CD4-positive, CD25-positive, alpha-beta regulatory T cell (primary cell): ENCODE measurements around the gene MYO1E. TPM values are rescaled to one million over a fixed set of nuclear protein-coding genes. Genes with fewer than 3 reads are reported as not detected.

ENCODE experiments used
- ATAC-seq, 2 donors: fragments of 150-1000 bp; cut with Tn5 transposase; one replicate each; pipeline ENCODE4 v1.10.0; 2021; ENCODE audit warnings: low read depth in 2 of 2, moderate number of reproducible peaks in 2 of 2, moderate library complexity in 1 of 2
- DNase-seq, 3 donors: peaks; one replicate each; pipeline versions ENCODE4 v3.0.0 to v3.0.0-alpha.2; 2012 to 2022; ENCODE audit warnings: mixed read lengths in 1 of 3
- H3K27ac ChIP-seq: one replicate; pipeline ENCODE4 v1.7.0; 2013; ENCODE audit warnings: mild to moderate bottlenecking, low read length; ENCODE audit not compliant: insufficient read depth, poor library complexity, severe bottlenecking
- H3K27me3 ChIP-seq: one replicate; pipeline ENCODE4 v1.7.0; 2013; ENCODE audit warnings: low read length; ENCODE audit not compliant: control insufficient read depth, insufficient read depth
- H3K36me3 ChIP-seq: one replicate; pipeline ENCODE4 v1.7.0; 2013; ENCODE audit warnings: mild to moderate bottlenecking, low read length, moderate library complexity; ENCODE audit not compliant: control insufficient read depth, insufficient read depth
- H3K4me1 ChIP-seq: 2 replicates; pipeline ENCODE4 v1.7.0; 2013; ENCODE audit warnings: mild to moderate bottlenecking, low read length; ENCODE audit not compliant: insufficient read depth, control insufficient read depth, poor library complexity, severe bottlenecking
- H3K4me3 ChIP-seq: one replicate; pipeline ENCODE4 v1.7.0; 2013; ENCODE audit warnings: low read depth, mild to moderate bottlenecking, low read length, moderate library complexity
- H3K9me3 ChIP-seq, 2 experiments: 1 replicate in 1 of 2; 2 replicates in 1 of 2; pipeline ENCODE4 v1.7.0; 2013; ENCODE audit warnings: low read length in 2 of 2, mild to moderate bottlenecking in 1 of 2, moderate library complexity in 1 of 2; ENCODE audit not compliant: control insufficient read depth in 2 of 2
- H3K27ac Mint-ChIP-seq, 3 donors: one replicate each; pipeline ENCODE4 v1.8.0; 2020 to 2022; ENCODE audit warnings: mild to moderate bottlenecking in 3 of 3, mixed read lengths in 3 of 3, moderate library complexity in 2 of 3
- H3K27me3 Mint-ChIP-seq: one replicate; pipeline ENCODE4 v1.8.0; 2022; ENCODE audit warnings: mild to moderate bottlenecking, mixed read lengths
- H3K36me3 Mint-ChIP-seq: one replicate; pipeline ENCODE4 v1.8.0; 2020; ENCODE audit warnings: mixed read lengths
- H3K4me1 Mint-ChIP-seq, 4 donors: one replicate each; pipeline ENCODE4 v1.8.0; 2020 to 2022; ENCODE audit warnings: mixed read lengths in 4 of 4, mild to moderate bottlenecking in 1 of 4
- H3K4me3 Mint-ChIP-seq, 4 donors: one replicate each; pipeline ENCODE4 v1.8.0; 2020 to 2022; ENCODE audit warnings: mild to moderate bottlenecking in 4 of 4, mixed read lengths in 4 of 4, moderate library complexity in 3 of 4
- H3K9me3 Mint-ChIP-seq, 7 donors: one replicate each; pipeline ENCODE4 v1.8.0; 2020 to 2022; ENCODE audit warnings: mixed read lengths in 7 of 7, mild to moderate bottlenecking in 3 of 7, moderate library complexity in 2 of 7
- polyA plus RNA-seq, 4 donors: library from polyadenylated mRNA; unstranded; fragments of 300-500 nt; fragmentation: Illumina TruSeq; gene quantifications; one replicate each; pipeline ENCODE4 v1.2.3, GENCODE V29; 2021
- total RNA-seq: library from RNA; stranded (reverse); gene quantifications from one replicate; pipeline ENCODE4 v1.2.3, GENCODE V29; 2022

MYO1E gene
- total and polyA plus RNA-seq, 5 donors from 2014 or later: 0.14 to 1.6 (median 0.75) TPM

DNA sequence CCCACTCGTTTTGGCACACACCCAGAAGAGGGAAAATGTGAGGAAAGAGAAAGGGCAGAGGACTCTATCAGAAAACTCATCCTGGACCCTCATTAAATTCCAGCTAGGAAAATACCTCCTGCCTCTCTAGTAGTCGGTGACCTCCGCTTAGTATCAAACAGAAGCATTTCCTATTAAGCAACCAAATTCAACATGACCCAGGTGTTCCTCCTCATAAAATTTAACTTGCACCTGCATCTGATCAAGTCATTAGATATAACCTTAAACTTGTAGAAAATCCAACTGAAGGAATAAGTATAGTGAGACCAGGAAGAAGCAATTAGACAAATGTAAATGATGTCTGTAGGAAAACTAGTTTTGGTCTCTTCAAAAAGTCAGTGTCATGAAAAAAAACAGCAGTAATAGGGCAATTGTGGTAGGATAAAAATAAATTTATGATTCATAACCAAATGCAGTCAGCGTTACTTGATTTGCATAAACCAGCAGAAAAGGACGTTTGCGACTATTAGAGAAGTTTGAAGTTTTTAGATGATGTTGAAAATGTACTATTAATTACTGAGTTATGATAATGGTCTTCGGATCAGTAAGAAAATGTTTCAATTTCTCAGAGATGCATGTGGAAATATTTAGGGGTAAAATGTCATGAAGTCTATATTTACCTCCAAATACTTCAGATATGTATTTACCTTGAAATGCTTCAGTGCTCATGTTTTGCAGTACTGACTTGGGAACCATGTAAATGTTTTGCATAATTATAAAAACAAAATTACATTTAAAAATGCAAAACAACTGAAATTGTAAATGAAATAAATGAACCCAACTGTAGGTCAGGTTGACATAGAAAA lies 121.4 kb downstream of the MYO1E start:
- Mint-ChIP-seq H3K27me3 (no peaks in the 10 kb centered on the region), H3K9me3 (no peaks in the 10 kb centered on the region), H3K27ac (peak overlapping the region in 2 of 3 donors; percentile 3 to 84), H3K36me3 (no peaks in the 10 kb centered on the region), H3K4me1 (peaks cover 12 to 48% (median 30%) of the 10 kb centered on the region in 4 donors), H3K4me3 (peak overlapping the region in 3 of 4 donors; percentile 3 to 27 (median 16))
- H3K4me1 ChIP-seq: peaks cover 33% of the 10 kb centered on the region
- H3K27ac ChIP-seq: peak overlapping the region; percentile 15
- H3K36me3 ChIP-seq: no peaks in the 10 kb centered on the region
- no peaks in the 10 kb centered on the region for H3K27me3 ChIP-seq
- no peaks in the 10 kb centered on the region for H3K9me3 ChIP-seq
- H3K4me3 ChIP-seq: peak overlapping the region; percentile 15
- ATAC-seq: no peak
- peak in 1 of 3 donors; percentile 37 for DNase-seq

GRCh38 chr15:59250249-59250648 lies 122.4 kb downstream of the MYO1E start:
- no peak for ATAC-seq
- Mint-ChIP-seq H3K36me3 (no peaks in the 10 kb centered on the region), H3K4me3 (no peak overlapping the region), H3K4me1 (peaks cover 6 to 40% (median 23%) of the 10 kb centered on the region in 4 donors), H3K27me3 (no peaks in the 10 kb centered on the region), H3K27ac (no peak overlapping the region), H3K9me3 (no peaks in the 10 kb centered on the region)
- Histone ChIP-seq H3K4me1 (peaks cover 23% of the 10 kb centered on the region), H3K27ac (peak overlapping the region; percentile 15), H3K27me3 (no peaks in the 10 kb centered on the region), H3K4me3 (no peak overlapping the region), H3K36me3 (no peaks in the 10 kb centered on the region), H3K9me3 (no peaks in the 10 kb centered on the region)
- DNase-seq: no peak

GRCh38 chr15:59249816-59250215 lies 122.9 kb downstream of the MYO1E start:
- H3K9me3 ChIP-seq: no peaks in the 10 kb centered on the region
- H3K4me3 ChIP-seq: no peak overlapping the region
- DNase-seq: no peak
- no peaks in the 10 kb centered on the region for H3K36me3 Mint-ChIP-seq
- H3K36me3 ChIP-seq: no peaks in the 10 kb centered on the region
- H3K27me3 Mint-ChIP-seq: no peaks in the 10 kb centered on the region
- H3K27ac ChIP-seq: peak overlapping the region; percentile 33
- peaks cover 21% of the 10 kb centered on the region for H3K4me1 ChIP-seq
- H3K27me3 ChIP-seq: no peaks in the 10 kb centered on the region
- peak overlapping the region in 2 of 3 donors; percentile 26 to 29 for H3K27ac Mint-ChIP-seq
- peaks cover 6 to 40% (median 23%) of the 10 kb centered on the region in 4 donors for H3K4me1 Mint-ChIP-seq
- no peak overlapping the region for H3K4me3 Mint-ChIP-seq
- no peak for ATAC-seq
- H3K9me3 Mint-ChIP-seq: no peaks in the 10 kb centered on the region

GRCh38 chr15:59247364-59247763 lies 125.3 kb downstream of the MYO1E start:
- Mint-ChIP-seq H3K9me3 (peaks cover 0 to 1% (median 0%) of the 10 kb centered on the region in 7 donors), H3K4me3 (peak overlapping the region in 2 of 4 donors; percentile 5 to 10), H3K27me3 (no peaks in the 10 kb centered on the region), H3K27ac (peak overlapping the region in 2 of 3 donors; percentile 46 to 56), H3K36me3 (no peaks in the 10 kb centered on the region), H3K4me1 (peaks cover 6 to 40% (median 21%) of the 10 kb centered on the region in 4 donors)
- Histone ChIP-seq H3K4me3 (no peak overlapping the region), H3K36me3 (no peaks in the 10 kb centered on the region), H3K27me3 (no peaks in the 10 kb centered on the region), H3K4me1 (peaks cover 21% of the 10 kb centered on the region), H3K9me3 (no peaks in the 10 kb centered on the region), H3K27ac (no peak overlapping the region)
- ATAC-seq: peak; percentile 53 to 59
- DNase-seq: peak; percentile 13 to 82 (median 44)

GRCh38 chr15:59245559-59245958 lies 127.1 kb downstream of the MYO1E start:
- H3K27me3 ChIP-seq: no peaks in the 10 kb centered on the region
- no peaks in the 10 kb centered on the region for H3K9me3 ChIP-seq
- ATAC-seq: no peak
- no peak overlapping the region for H3K4me3 ChIP-seq
- no peak overlapping the region for H3K4me3 Mint-ChIP-seq
- H3K4me1 Mint-ChIP-seq: peaks cover 0 to 31% (median 13%) of the 10 kb centered on the region in 4 donors
- H3K9me3 Mint-ChIP-seq: peaks cover 0 to 1% (median 0%) of the 10 kb centered on the region in 7 donors
- DNase-seq: no peak
- H3K27ac ChIP-seq: no peak overlapping the region
- peaks cover 16% of the 10 kb centered on the region for H3K4me1 ChIP-seq
- H3K36me3 Mint-ChIP-seq: no peaks in the 10 kb centered on the region
- no peak overlapping the region for H3K27ac Mint-ChIP-seq
- no peaks in the 10 kb centered on the region for H3K36me3 ChIP-seq
- peaks cover 3% of the 10 kb centered on the region for H3K27me3 Mint-ChIP-seq

GRCh38 chr15:59244337-59244736 lies 128.3 kb downstream of the MYO1E start:
- H3K4me1 Mint-ChIP-seq: peaks cover 0 to 19% (median 8%) of the 10 kb centered on the region in 4 donors
- no peaks in the 10 kb centered on the region for H3K9me3 ChIP-seq
- H3K4me3 ChIP-seq: no peak overlapping the region
- H3K36me3 Mint-ChIP-seq: no peaks in the 10 kb centered on the region
- peaks cover 0 to 1% (median 0%) of the 10 kb centered on the region in 7 donors for H3K9me3 Mint-ChIP-seq
- ATAC-seq (peak in 1 of 2 donors; percentile 44), DNase-seq (no peak)
- H3K27me3 Mint-ChIP-seq: peaks cover 5% of the 10 kb centered on the region
- no peak overlapping the region for H3K27ac Mint-ChIP-seq
- peaks cover 11% of the 10 kb centered on the region for H3K4me1 ChIP-seq
- no peak overlapping the region for H3K27ac ChIP-seq
- no peak overlapping the region for H3K4me3 Mint-ChIP-seq
- H3K36me3 ChIP-seq: no peaks in the 10 kb centered on the region
- no peaks in the 10 kb centered on the region for H3K27me3 ChIP-seq

GRCh38 chr15:59243622-59244021 lies 129.0 kb downstream of the MYO1E start:
- Histone ChIP-seq H3K27me3 (no peaks in the 10 kb centered on the region), H3K4me1 (peaks cover 6% of the 10 kb centered on the region), H3K27ac (no peak overlapping the region), H3K36me3 (no peaks in the 10 kb centered on the region), H3K4me3 (no peak overlapping the region), H3K9me3 (no peaks in the 10 kb centered on the region)
- H3K36me3 Mint-ChIP-seq: no peaks in the 10 kb centered on the region
- H3K4me1 Mint-ChIP-seq: peaks cover 0 to 12% (median 6%) of the 10 kb centered on the region in 4 donors
- H3K9me3 Mint-ChIP-seq: peaks cover 0 to 1% (median 0%) of the 10 kb centered on the region in 7 donors
- no peak for DNase-seq
- no peak for ATAC-seq
- H3K27me3 Mint-ChIP-seq: peaks cover 5% of the 10 kb centered on the region
- H3K4me3 Mint-ChIP-seq: no peak overlapping the region
- no peak overlapping the region for H3K27ac Mint-ChIP-seq
